ENCODE results near the gene ASB11. TPM values are rescaled to one million over a fixed set of nuclear protein-coding genes. Genes with fewer than 3 reads are reported as not detected.

ASB11 gene
- total RNA-seq, 1 experiment from 2014 or later: not detected

GRCh38 chrX:15244421-15244820, 71.0 kb downstream of the ASB11 start:
- Histone ChIP-seq H3K36me3 (ENCODE audit: low read depth, low read length) (no peaks in the 10 kb centered on the region), H3K9me2 (replicated peaks; ENCODE audit: low read length) (no peaks in the 10 kb centered on the region), H3K79me2 (ENCODE audit: low read length) (no peaks in the 10 kb centered on the region), H3K4me1 (ENCODE audit: insufficient read depth, low read length) (no peaks in the 10 kb centered on the region), H3K4me3 (ENCODE audit: low read length) (no peak overlapping the region), H2AFZ (ENCODE audit: low read length) (no peak overlapping the region), H4K20me1 (ENCODE audit: low read length) (no peaks in the 10 kb centered on the region), H3K27ac (ENCODE audit: low read length) (no peak overlapping the region), H3K27me3 (ENCODE audit: low read length) (no peaks in the 10 kb centered on the region), H3K4me2 (ENCODE audit: low read length) (no peak overlapping the region), H3K9me3 (ENCODE audit: low read length) (no peaks in the 10 kb centered on the region), H3F3A (ENCODE audit: low read length, unreplicated experiment) (no peaks in the 10 kb centered on the region), H3K9ac (ENCODE audit: low read length) (no peak overlapping the region)
- ChIA-PET CTCF (interaction anchor here (0.6 kb wide), 1 partner anchor 137 kb away, joined by 4 read pairs; no protein-coding TSS in a partner anchor), POLR2A (ENCODE audit: unreplicated experiment) (no interaction called here)
- TF ChIP-seq CTCF (conservative IDR thresholded peaks at IDR 0.05; ENCODE audit: low read depth, low read length): no peak
- TF ChIP-seq EZH2 (IDR thresholded peaks at IDR 0.05; ENCODE audit: low read length, unreplicated experiment): no peak
- TF ChIP-seq EZH2phosphoT487 (IDR thresholded peaks at IDR 0.05; ENCODE audit: borderline replicate concordance, low read length): no peak
- BruUV-seq (replicated peaks): no TSS peak
- intact Hi-C loops (cut with micrococcal nuclease): loop anchor here (5.0 kb wide), 3 partner anchors 527 to 1207 kb away; no protein-coding TSS in a partner anchor
- ATAC-seq: no peak
- DNase-seq: no peak

- no peaks in the 10 kb centered on the region for H3K36me3 ChIP-seq (ENCODE audit: low read depth, low read length)
- H3K27ac ChIP-seq (ENCODE audit: low read length): no peak overlapping the region
- no peaks in the 10 kb centered on the region for H3F3A ChIP-seq (ENCODE audit: low read length, unreplicated experiment)
- no peaks in the 10 kb centered on the region for H3K4me1 ChIP-seq (ENCODE audit: insufficient read depth, low read length)
- peak; percentile 72 for TF ChIP-seq CTCF (conservative IDR thresholded peaks at IDR 0.05; ENCODE audit: low read depth, low read length)
- TF ChIP-seq EZH2phosphoT487 (IDR thresholded peaks at IDR 0.05; ENCODE audit: borderline replicate concordance, low read length): no peak
- TF ChIP-seq EZH2 (IDR thresholded peaks at IDR 0.05; ENCODE audit: low read length, unreplicated experiment): no peak
- H2AFZ ChIP-seq (ENCODE audit: low read length): no peak overlapping the region
- DNase-seq (peak; percentile 76), ATAC-seq (peak; percentile 59)
- no TSS peak for BruUV-seq (replicated peaks)
- no peaks in the 10 kb centered on the region for H3K9me2 ChIP-seq (replicated peaks; ENCODE audit: low read length)
- ChIA-PET CTCF (interaction anchor here (1.1 kb wide), 2 partner anchors 99 to 279 kb away, joined by 8 to 10 read pairs; no protein-coding TSS in a partner anchor), POLR2A (ENCODE audit: unreplicated experiment) (interaction anchor here (0.6 kb wide), 1 partner anchor 9 kb away, joined by 3 read pairs; no protein-coding TSS in a partner anchor)
- no peaks in the 10 kb centered on the region for H4K20me1 ChIP-seq (ENCODE audit: low read length)
- H3K79me2 ChIP-seq (ENCODE audit: low read length): no peaks in the 10 kb centered on the region
- H3K4me3 ChIP-seq (ENCODE audit: low read length): no peak overlapping the region
- no peaks in the 10 kb centered on the region for H3K9me3 ChIP-seq (ENCODE audit: low read length)
- H3K4me2 ChIP-seq (ENCODE audit: low read length): no peak overlapping the region
- intact Hi-C loops (cut with micrococcal nuclease): loop anchor here (1.0 to 5.0 kb wide), 6 partner anchors 100 to 1206 kb away; no protein-coding TSS in a partner anchor
- H3K27me3 ChIP-seq (ENCODE audit: low read length): no peaks in the 10 kb centered on the region
- H3K9ac ChIP-seq (ENCODE audit: low read length): no peak overlapping the region
Measured at GRCh38 chrX:15242899-15243555, 72.4 kb downstream of the ASB11 start.

- ChIA-PET POLR2A (ENCODE audit: unreplicated experiment) (no interaction called here), CTCF (no interaction called here)
- H3K9me3 ChIP-seq (ENCODE audit: low read length): no peaks in the 10 kb centered on the region
- H3K4me2 ChIP-seq (ENCODE audit: low read length): no peak overlapping the region
- H3K4me3 ChIP-seq (ENCODE audit: low read length): no peak overlapping the region
- H3K27ac ChIP-seq (ENCODE audit: low read length): no peak overlapping the region
- no peaks in the 10 kb centered on the region for H3K27me3 ChIP-seq (ENCODE audit: low read length)
- H3K79me2 ChIP-seq (ENCODE audit: low read length): no peaks in the 10 kb centered on the region
- ATAC-seq (no peak), DNase-seq (no peak)
- no peaks in the 10 kb centered on the region for H3K4me1 ChIP-seq (ENCODE audit: insufficient read depth, low read length)
- no peaks in the 10 kb centered on the region for H3K36me3 ChIP-seq (ENCODE audit: low read depth, low read length)
- no peaks in the 10 kb centered on the region for H3F3A ChIP-seq (ENCODE audit: low read length, unreplicated experiment)
- H3K9me2 ChIP-seq (replicated peaks; ENCODE audit: low read length): no peaks in the 10 kb centered on the region
- intact Hi-C loops (cut with micrococcal nuclease): loop anchor here (5.0 kb wide), 3 partner anchors 524 to 1204 kb away; no protein-coding TSS in a partner anchor
- no peak overlapping the region for H3K9ac ChIP-seq (ENCODE audit: low read length)
- no TSS peak for BruUV-seq (replicated peaks)
- no peak overlapping the region for H2AFZ ChIP-seq (ENCODE audit: low read length)
- no peak for TF ChIP-seq EZH2phosphoT487 (IDR thresholded peaks at IDR 0.05; ENCODE audit: borderline replicate concordance, low read length)
- TF ChIP-seq CTCF (conservative IDR thresholded peaks at IDR 0.05; ENCODE audit: low read depth, low read length): no peak
- no peak for TF ChIP-seq EZH2 (IDR thresholded peaks at IDR 0.05; ENCODE audit: low read length, unreplicated experiment)
- H4K20me1 ChIP-seq (ENCODE audit: low read length): no peaks in the 10 kb centered on the region
Measured at GRCh38 chrX:15241301-15241700, 74.1 kb downstream of the ASB11 start.
